Activated B cell treated with CpG ODN at 0.5 μM for 24 hours (primary cell): ENCODE results near the gene OR10J4. TPM values are rescaled to one million over a fixed set of nuclear protein-coding genes. Genes with fewer than 3 reads are reported as not detected.

Experiments
- ATAC-seq: fragments of 200-7000 bp; cut with Tn5 transposase; one replicate; pipeline ENCODE4 v1.10.0; 2021; ENCODE audit warnings: low read depth, mild to moderate bottlenecking, moderate library complexity
- CTCF ChIA-PET: fragments of 350-600 bp; sonication (Branson Sonifier 250); formaldehyde crosslinking; loops from one replicate; lab custom pipeline; 2021; ENCODE audit warnings: antibody characterized with exemption; lab: Charles Lee
- POLR2A ChIA-PET: fragments of 350-600 bp; sonication (Branson Sonifier 250); formaldehyde crosslinking; loops from one replicate; lab custom pipeline; 2021; ENCODE audit warnings: antibody characterized with exemption; lab: Charles Lee
- DNase-seq: peaks from one replicate; pipeline ENCODE4 v3.0.0; 2022
- H3K27ac Mint-ChIP-seq: one replicate; pipeline ENCODE4 v1.8.0; 2020; ENCODE audit warnings: mixed read lengths
- H3K27me3 Mint-ChIP-seq: one replicate; pipeline ENCODE4 v1.8.0; 2021; ENCODE audit warnings: mixed read lengths
- H3K36me3 Mint-ChIP-seq: one replicate; pipeline ENCODE4 v1.8.0; 2021; ENCODE audit warnings: low read depth, mixed read lengths
- H3K4me1 Mint-ChIP-seq: one replicate; pipeline ENCODE4 v1.8.0; 2021; ENCODE audit warnings: mixed read lengths
- H3K4me3 Mint-ChIP-seq: one replicate; pipeline ENCODE4 v1.8.0; 2020; ENCODE audit warnings: mild to moderate bottlenecking, mixed read lengths
- H3K9me3 Mint-ChIP-seq: one replicate; pipeline ENCODE4 v1.8.0; 2020; ENCODE audit warnings: mixed read lengths
- CTCF ChIP-seq: fragments of 200-600 bp; IDR thresholded peaks from one replicate; pipeline ENCODE4 v1.8.0; 2022; ENCODE audit warnings: antibody characterized with exemption, mild to moderate bottlenecking
- intact Hi-C: fragments of 100-400 bp; cut with micrococcal nuclease; formaldehyde crosslinking; loops from one replicate; pipeline ENCODE4 v1.15.1; 2024
- total RNA-seq: library from RNA; stranded (reverse); gene quantifications from 2 replicates; pipeline ENCODE4 v1.2.3, GENCODE V29; 2022

The OR10J4 gene
- total RNA-seq, 1 donor from 2014 or later, result not detected

GRCh38 chr1:159465191-159465603, 33.2 kb downstream of the OR10J4 start:
- POLR2A ChIA-PET, result no interaction called here
- Mint-ChIP-seq H3K4me3 (no peak overlapping the region), H3K27ac (no peak overlapping the region), H3K4me1 (no peaks in the 10 kb centered on the region), H3K9me3 (peaks cover 12% of the 10 kb centered on the region), H3K36me3 (no peaks in the 10 kb centered on the region), H3K27me3 (peaks cover 6% of the 10 kb centered on the region)
- ATAC-seq (no peak), DNase-seq (no peak)
- no peak for TF ChIP-seq CTCF
- intact Hi-C loops, result no loop called here
- CTCF ChIA-PET, result no interaction called here

GRCh38 chr1:159468321-159468720, 36.3 kb downstream of the OR10J4 start:
- ATAC-seq (no peak), DNase-seq (no peak)
- no peak for TF ChIP-seq CTCF
- ChIA-PET POLR2A (no interaction called here), CTCF (no interaction called here)
- Mint-ChIP-seq H3K4me1 (no peaks in the 10 kb centered on the region), H3K27me3 (peaks cover 9% of the 10 kb centered on the region), H3K4me3 (no peak overlapping the region), H3K36me3 (no peaks in the 10 kb centered on the region), H3K9me3 (no peaks in the 10 kb centered on the region), H3K27ac (no peak overlapping the region)
- intact Hi-C loops, result no loop called here

- intact Hi-C loops, result no loop called here
- Mint-ChIP-seq H3K4me1 (no peaks in the 10 kb centered on the region), H3K27ac (no peak overlapping the region), H3K27me3 (peaks cover 11% of the 10 kb centered on the region), H3K36me3 (no peaks in the 10 kb centered on the region), H3K9me3 (no peaks in the 10 kb centered on the region), H3K4me3 (no peak overlapping the region)
- DNase-seq, result no peak
- ATAC-seq, result no peak
- POLR2A ChIA-PET, result no interaction called here
- no peak for TF ChIP-seq CTCF
- CTCF ChIA-PET, result no interaction called here
Measured at GRCh38 chr1:159469921-159470533, 38.0 kb downstream of the OR10J4 start.

GRCh38 chr1:159473335-159473734, 41.3 kb downstream of the OR10J4 start:
- no peak for ATAC-seq
- intact Hi-C loops, result no loop called here

GRCh38 chr1:159474926-159475325, 42.9 kb downstream of the OR10J4 start:
- intact Hi-C loops, result no loop called here
- no peaks in the 10 kb centered on the region for H3K4me1 Mint-ChIP-seq
- no peak for ATAC-seq

More at GRCh38 chr1:159473335-159473734, 41.3 kb downstream of the OR10J4 start:
- POLR2A ChIA-PET, result no interaction called here
- DNase-seq, result no peak
- CTCF ChIA-PET, result no interaction called here
- Mint-ChIP-seq H3K4me3 (no peak overlapping the region), H3K36me3 (no peaks in the 10 kb centered on the region), H3K9me3 (peaks cover 2% of the 10 kb centered on the region), H3K27ac (no peak overlapping the region), H3K27me3 (peaks cover 15% of the 10 kb centered on the region), H3K4me1 (no peaks in the 10 kb centered on the region)
- no peak for TF ChIP-seq CTCF

More at GRCh38 chr1:159474926-159475325, 42.9 kb downstream of the OR10J4 start:
- no peak for TF ChIP-seq CTCF
- no peaks in the 10 kb centered on the region for H3K36me3 Mint-ChIP-seq
- ChIA-PET POLR2A (no interaction called here), CTCF (no interaction called here)
- no peak overlapping the region for H3K4me3 Mint-ChIP-seq
- H3K27ac Mint-ChIP-seq, result no peak overlapping the region
- peaks cover 2% of the 10 kb centered on the region for H3K9me3 Mint-ChIP-seq
- no peak for DNase-seq
- peaks cover 10% of the 10 kb centered on the region for H3K27me3 Mint-ChIP-seq

Other genes with a start within 250 kb of the OR10J4 start
- 0.18 TPM in 1 of 2 replicates, not detected in the other for gene ACKR1, start 227.3 kb upstream of the OR10J4 start, total RNA-seq
- gene FCER1A, start 129.9 kb upstream of the OR10J4 start, total RNA-seq, result not detected in 2 replicates
- gene OR10J1, start 7.5 kb downstream of the OR10J4 start, total RNA-seq, result not detected in 2 replicates
- gene OR10J5, start 103.8 kb downstream of the OR10J4 start, total RNA-seq, result not detected in 2 replicates
- gene APCS, start 155.6 kb downstream of the OR10J4 start, total RNA-seq, result not detected in 2 replicates